AG09319 (cell line): ENCODE data around the gene RAB26.
"Not testable (repeated sequence)": the region's sequence is repeated elsewhere in the genome, so short reads cannot be mapped to it uniquely, and the experiment has no call there.

Experiments used
- DNase-seq: peaks from one replicate; pipeline ENCODE4 v3.0.0-alpha.2; 2010; ENCODE audit warnings: low read depth; ENCODE audit errors: extremely low read depth
- TF ChIP-seq, protein P1 (sequence below): IDR thresholded peaks from 2 replicates; pipeline ENCODE4 v1.5.1; 2011; ENCODE audit warnings: low read depth, mild to moderate bottlenecking, inconsistent platforms, low read length, moderate library complexity

The RAB26 gene, protein sequence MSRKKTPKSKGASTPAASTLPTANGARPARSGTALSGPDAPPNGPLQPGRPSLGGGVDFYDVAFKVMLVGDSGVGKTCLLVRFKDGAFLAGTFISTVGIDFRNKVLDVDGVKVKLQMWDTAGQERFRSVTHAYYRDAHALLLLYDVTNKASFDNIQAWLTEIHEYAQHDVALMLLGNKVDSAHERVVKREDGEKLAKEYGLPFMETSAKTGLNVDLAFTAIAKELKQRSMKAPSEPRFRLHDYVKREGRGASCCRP

DNA sequence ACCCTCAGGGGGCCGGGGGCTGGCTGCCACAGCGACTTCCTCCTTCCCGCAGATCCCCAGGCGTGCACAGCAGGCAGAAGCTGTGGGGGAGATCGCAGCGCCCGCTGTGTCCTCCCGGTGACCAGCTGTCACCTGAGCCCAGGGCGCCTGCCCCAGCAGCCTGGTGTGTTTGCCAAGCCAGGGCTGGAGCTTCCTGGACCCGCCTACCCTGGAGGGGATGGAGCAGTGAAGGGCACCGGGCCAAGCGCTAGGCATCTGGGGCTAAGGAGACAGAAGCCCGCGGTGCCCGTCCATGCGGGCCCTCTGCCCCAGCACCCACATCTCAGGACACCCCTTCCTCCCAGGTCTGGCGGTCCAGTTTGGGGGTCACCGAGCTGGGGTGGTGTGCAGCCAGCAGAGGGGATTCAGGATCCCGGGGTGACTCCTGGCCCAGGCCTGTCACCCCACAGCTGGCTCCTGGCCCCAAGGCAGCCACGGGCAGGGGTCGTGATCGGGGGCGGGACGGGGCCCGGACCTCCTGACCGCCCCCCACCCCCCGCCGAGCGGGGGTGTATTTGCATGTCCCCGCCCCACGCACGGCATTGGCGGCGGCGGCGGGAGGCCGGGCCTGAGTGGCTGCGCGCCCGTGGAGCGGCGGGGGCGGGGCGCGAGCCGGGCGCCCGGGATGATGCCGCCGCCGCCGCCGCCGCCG lies at the start of gene RAB26:
Gene RAB26 (plus strand): TSS at position 645 of the 691 bp plus-strand sequence. CDS start 159 bp downstream, outside the sequence.
- TF ChIP-seq, protein P1, sequence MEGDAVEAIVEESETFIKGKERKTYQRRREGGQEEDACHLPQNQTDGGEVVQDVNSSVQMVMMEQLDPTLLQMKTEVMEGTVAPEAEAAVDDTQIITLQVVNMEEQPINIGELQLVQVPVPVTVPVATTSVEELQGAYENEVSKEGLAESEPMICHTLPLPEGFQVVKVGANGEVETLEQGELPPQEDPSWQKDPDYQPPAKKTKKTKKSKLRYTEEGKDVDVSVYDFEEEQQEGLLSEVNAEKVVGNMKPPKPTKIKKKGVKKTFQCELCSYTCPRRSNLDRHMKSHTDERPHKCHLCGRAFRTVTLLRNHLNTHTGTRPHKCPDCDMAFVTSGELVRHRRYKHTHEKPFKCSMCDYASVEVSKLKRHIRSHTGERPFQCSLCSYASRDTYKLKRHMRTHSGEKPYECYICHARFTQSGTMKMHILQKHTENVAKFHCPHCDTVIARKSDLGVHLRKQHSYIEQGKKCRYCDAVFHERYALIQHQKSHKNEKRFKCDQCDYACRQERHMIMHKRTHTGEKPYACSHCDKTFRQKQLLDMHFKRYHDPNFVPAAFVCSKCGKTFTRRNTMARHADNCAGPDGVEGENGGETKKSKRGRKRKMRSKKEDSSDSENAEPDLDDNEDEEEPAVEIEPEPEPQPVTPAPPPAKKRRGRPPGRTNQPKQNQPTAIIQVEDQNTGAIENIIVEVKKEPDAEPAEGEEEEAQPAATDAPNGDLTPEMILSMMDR = no peak
- DNase-seq = no peak

DNA sequence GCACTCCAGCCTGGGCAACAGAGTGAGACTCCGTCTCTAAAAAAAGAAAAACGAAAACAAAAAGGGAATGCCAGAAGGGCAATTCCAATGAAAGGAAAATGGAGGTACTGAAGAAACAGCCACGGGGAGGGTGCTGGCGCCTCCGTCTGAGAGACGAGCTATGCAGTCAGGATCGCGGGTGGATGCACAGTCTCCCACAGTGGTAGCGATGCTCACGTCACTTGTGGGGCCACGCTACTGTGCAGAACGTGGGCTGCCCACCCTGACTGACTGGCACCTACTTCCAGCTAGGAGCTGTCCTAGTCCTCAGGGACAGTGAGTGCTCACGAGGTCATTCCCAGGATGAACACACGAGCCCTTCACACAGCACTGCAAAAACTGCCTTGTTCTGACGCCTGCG lies 46.8 kb upstream of the RAB26 start:
- not testable (repeated sequence) for DNase-seq

DNA sequence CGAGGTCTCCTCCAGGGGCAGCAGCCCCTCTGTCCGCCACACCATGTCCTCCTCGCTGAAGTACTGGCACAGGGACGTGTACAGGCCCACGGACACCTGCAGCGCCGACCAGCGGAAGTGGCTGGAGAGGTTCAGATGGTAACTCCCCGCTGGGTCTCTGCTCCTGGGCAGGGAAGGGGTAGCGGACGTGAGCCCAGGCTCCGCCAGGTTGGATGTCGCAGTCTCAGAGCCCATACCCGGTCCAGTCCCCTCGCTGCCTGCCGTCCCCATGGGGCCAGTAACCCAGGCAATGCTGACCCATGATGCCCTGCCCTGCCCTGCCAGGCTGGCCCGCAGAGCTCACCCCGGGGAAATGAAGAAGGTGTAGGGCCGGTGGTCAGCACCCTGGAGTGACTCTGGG lies 46.0 kb upstream of the RAB26 start:
- DNase-seq = no peak
- TF ChIP-seq, protein P1 = no peak

DNA sequence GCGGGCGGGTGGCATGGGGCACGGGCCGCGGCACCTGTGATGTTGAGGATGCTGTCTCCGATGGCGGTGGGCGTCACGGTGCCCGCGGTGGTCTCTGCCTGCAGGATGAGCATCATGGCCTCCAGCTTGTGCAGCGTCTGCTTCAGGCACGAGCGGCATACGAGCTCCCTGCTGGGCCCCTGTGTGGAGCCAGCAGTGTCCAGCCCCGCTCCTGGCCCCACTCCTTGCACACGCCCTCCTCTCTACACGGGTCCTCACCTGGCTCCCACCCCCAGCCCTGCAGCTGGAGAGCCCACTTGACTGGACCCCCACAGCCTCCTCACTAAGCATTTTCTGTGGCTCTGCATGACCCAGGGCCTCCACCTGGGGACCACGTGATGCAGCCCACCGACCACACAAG lies 44.0 kb upstream of the RAB26 start:
- not testable (repeated sequence) for DNase-seq

DNA sequence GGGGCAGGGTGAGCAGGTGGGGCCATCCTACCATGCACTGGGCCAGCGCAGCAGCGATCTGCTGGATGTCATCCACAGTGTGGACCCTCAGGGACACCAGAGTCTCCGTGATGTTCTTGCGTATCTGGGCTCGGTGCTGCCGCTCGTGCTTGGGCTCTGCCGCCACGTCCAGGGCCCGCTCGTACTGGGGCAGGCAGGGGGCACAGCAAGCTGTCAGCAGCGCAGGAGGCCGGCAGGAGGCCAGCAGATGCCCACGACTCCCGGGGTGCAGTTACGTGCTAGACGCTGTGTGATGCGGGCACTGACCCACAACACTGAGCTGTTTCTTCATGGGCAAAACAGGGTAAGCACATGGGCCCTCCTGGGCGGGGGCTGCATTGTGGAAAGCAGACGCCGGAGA lies 43.1 kb upstream of the RAB26 start:
- DNase-seq = not testable (repeated sequence)

DNA sequence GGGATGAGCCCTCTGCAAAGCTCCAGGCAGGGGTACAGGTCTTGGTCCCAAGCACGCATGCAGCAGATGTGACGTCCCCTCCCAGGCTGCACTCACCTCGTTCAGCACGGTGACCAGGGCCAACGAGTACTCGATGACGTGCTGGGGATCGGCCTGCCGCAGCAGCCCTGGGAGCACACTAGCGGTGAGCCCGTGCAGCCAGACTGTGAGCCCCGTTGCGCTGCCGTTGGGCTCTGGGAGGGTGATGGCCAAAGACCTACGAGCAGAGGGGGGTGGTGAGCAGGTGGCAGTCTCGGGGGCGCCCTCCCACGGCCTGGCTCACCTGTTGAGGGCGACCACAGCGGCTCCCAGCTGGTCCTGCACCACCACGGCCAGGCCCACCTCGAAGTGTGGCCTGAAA lies 42.7 kb upstream of the RAB26 start:
- not testable (repeated sequence) for DNase-seq

DNA sequence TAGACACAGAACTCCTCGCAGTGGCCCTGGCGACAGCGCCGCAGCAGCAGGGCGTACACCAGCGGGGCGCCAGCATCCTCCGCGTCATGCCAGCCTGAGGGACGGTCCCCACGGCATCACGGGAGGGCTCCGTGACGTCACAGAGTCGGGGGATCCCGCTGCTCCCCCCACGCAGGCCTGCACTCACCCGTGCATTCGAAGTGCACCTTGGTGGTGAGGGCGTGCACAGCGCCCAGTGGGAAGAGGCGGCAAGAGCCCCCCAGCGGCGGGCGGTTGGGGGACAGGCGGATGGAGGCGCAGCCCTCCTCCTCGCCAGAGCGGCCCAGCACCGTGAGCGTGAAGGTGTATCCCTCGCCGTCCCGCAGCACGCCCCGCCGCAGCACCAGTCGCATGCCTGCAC lies 42.2 kb upstream of the RAB26 start:
- not testable (repeated sequence) for DNase-seq

DNA sequence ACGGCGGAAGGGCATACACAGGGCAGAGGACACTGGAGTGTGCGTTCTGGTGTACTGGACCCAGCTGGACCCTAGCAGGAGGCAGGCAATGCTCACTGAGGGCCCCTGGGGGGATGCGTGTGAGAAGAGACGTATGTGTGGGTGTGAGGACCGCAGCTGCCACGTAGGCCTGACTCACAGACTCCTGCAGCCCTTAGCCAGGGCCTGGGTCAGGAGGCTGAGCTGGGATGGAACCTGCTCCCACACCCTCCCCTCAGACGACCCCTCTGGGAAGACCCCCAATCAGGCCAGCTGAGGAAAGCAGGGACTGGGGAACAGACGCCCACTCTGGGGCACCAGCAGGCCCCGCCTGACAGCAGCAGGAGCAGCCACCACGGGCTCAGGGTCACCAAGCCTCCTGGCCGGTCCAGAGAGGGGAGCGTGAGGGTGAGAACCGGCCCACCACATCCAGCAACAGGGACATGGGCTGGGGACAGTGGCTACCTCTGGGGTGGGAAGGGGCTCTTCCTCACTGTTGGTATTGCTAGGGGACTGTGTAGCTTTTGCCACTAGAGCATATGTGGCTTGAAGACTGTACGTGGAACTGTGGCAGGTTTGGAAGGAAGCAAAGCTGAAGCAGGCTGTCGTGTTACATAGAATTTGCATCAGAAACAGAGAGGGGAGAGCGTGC lies 41.2 kb upstream of the RAB26 start:
- DNase-seq = peak; percentile 22

DNA sequence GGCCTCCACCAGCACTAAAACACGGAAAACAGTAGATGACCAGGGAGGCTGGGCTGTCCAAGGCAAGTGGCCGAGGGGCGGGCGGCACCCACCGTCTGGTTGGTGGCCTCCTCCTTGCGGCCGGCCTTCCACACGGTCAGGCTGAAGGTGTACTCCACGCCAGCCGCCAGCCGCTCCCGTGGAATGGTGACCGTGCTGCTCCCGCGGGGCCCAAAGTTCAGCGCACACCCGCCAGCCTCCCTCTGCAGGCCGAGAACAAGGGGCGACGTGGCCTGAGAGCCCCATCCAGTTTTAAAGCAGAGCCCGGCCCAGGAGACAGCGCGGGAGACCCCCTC lies 40.7 kb upstream of the RAB26 start:
- DNase-seq = not testable (repeated sequence)

DNA sequence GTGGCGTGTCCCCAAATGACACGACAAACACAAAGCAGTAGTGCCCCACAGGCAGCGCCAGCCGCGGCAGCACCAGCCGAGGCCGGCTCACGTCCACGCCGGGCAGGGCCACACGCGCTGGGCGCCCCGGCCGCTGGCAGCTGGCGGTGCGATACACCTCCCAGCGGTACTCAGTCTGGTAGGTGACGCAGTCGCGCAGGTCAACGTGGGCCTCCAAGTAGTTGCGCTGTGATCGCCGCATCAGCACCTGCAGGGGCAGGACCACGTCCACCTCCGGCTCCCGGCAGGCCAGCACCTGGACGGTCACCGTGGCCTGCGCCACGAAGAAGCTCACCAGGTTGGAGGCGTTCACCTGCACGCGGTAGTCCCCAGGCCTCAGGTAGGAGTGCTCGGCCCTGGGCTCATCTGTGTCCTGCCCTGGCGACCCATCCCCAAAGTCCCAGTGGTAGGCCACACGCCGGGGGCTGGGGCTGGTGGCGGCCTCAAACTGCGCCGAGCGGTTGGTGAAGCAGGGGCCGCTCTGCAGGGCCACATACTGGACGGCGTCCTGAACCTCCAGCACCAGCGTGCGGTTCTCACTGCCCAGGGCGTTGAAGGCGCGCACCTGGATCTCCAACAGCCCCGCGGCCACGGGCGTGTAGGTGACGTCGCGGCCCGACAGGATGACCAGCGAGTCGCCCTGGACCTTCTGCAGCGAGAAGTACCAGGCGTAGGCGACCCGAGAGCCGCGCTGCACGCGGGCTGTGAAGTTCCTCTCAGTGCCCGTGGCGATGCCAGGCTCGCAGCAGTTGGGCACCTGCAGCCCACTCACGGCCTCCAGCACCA lies 39.8 kb upstream of the RAB26 start:
- not testable (repeated sequence) for DNase-seq

DNA sequence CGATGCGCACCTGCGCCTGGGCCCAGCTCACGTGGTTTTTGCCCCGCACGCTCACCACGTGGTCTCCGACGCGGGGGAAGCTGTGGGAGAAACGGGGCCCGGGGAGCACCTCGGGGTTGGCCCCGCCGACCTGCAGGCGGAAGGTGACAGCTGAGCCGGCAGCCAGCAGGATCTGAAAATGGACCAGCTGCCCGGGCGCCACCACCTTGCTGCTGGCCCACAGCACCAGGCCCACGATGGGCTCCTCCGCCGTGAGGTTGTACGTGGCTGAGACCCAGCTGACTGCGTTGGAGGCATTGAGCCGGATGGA lies 39.2 kb upstream of the RAB26 start:
- not testable (repeated sequence) for DNase-seq

DNA sequence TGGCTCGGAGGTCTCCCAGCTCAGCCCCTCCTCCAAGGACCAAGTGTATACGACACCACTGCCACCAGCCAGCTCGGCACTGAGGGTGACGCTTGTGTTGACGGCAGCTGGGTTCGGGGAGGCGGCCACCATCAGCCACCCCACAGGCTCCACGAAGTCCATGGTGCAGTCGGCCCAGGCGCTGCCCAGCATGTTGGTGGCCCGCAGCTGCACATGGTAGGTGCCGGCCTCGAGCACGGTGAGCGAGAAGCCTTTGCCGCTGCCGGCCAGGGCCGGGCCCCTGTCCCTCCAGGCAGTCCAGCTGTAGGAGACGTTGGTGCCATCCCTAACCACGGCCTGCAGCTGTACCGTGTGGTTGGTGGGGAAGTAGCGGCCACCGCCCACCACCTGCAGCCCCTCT lies 38.6 kb upstream of the RAB26 start:
- DNase-seq = not testable (repeated sequence)

DNA sequence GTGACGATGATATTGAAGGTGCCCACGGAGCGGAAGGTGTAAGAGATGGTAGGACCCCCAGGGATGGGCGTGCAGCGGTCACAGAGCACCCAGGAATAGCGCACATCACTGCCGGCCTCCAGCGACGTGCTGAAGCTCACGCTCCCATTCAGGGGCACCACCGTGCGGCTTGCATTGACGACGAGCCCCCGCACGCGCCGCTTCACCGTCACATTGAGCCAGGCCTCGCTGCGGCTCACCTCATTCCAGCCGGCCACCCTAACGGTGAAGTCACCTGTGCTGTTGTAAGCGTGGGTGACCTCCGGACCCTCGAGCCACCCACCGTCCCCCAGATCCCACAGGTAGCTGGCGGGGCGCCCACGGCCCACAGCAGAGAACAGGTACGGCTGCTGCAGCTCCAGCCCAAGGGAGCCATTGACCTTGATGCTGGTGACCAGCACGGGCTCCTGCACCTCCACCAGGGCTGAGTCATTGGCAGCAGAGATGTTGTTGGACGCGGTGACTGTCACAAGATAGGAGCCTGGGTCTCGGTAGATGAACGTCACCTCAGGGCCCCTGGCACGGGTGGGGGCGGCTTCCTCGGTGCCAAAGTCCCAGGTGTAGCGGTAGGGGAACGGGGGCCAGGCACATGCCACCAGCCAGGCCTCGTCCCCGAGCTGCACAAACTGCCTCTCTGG lies 38.0 kb upstream of the RAB26 start:
- not testable (repeated sequence) for DNase-seq

DNA sequence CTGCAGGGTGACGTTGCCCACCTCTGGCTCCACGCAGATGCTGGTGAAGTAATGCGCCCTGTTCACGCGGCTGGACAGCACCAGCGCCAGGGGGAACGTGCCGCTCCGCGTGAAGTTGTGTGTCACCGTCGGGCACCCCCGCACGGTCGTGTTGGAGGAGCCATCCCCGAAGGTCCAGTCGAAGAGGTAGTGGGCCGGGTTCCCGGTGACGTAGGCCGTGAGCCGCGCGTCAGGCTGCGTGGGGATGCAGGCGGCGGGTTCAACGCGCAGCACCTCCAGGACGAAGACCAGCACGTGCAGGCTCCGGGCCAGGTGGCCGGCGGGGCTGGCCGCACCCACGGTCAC lies 37.4 kb upstream of the RAB26 start:
- not testable (repeated sequence) for DNase-seq

DNA sequence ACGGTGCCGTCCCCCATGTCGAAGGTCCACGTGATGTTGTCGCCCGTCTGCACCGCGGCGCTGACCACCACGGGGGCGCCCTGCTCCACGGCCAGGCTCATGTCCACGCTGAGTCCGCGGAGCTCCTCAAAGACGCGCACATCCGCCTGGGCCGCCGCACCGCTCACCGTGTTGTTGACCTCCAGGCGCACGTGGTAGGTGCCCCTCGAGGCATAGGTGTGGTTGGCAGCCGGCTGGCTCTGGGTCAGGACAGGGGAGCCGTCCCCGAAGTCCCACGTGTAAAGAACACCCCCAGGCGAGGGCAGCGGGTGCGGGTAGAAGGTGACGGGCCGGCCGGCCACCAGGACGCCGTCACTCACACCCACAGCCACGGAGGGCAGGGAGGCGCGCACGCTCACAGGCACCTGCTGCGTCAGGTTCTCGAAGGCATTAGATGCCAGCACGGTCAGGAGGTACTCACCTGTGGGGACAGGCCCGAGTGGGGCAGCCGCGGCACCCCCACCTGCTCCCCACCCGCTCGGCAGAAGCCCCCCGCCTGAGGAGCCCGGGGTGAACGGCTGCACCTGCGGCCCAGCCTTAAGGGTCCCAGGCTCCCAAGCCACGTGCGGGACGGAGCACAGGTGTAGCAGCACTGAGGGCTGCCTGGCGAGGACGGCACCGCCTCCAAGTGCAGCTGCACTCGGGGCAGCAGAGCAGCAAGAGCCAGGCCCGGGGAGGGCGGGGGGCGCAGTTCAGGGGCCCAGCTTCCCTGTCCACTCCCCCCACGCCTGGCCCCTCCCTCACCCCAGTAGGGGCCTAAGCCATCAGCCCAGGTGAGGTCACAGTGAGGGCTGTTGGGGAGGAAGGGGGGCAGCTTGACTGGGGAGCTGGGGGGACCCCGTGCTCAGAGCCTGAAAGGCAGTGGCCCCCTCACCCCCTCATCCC lies 36.8 kb upstream of the RAB26 start:
- DNase-seq = not testable (repeated sequence)

DNA sequence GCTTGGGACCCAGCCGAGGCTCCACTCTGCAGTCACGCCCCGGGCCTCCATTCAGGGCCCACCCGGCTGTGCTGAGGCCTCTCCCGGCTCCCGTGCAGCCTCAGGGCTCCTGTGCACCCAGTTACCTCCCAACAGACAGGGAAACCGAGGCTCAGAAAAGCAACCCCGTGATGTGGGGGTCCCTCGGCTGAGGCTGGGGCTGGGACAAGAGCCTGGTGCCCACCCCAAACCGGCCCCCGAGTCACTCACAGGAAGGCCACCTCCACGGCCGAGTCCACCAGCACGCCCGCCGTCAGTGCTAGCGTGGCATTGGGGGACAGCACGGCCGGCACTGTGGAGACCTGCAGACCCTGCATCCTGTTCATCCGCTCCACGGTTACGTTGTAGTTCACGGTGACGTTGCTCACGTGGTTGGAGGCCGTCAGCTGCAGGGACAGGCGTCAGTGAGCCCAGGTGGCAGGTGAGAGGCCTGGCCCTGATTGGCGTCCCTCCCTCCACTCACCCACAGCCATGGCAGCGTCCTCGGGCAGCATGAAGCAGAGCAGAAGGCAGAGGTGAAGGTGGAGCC lies 35.8 kb upstream of the RAB26 start:
- DNase-seq = not testable (repeated sequence)
